HEK293 (cell line): ENCODE data around the gene LONP2.

Experiments
- CTCF ChIA-PET: fragments of 350-600 bp; formaldehyde crosslinking; extraction: SDS; loops from one replicate; lab custom pipeline; 2021; ENCODE audit warnings: antibody characterized with exemption; lab: Yijun Ruan, JAX
- POLR2A ChIA-PET: fragments of 300-600 bp; formaldehyde crosslinking; extraction: SDS; loops from one replicate; lab custom pipeline; 2020; ENCODE audit warnings: antibody characterized with exemption, inconsistent platforms; lab: Yijun Ruan, JAX
- H3K27ac ChIP-seq: fragments of 200-500 bp; sonication (Bioruptor generic); 2 replicates; pipeline ENCODE4 v1.5.1; 2014; ENCODE audit warnings: low read depth, low read length, control low read depth, inconsistent platforms; ENCODE audit errors: extremely low read depth
- H3K36me3 ChIP-seq, 2 experiments: fragments of 200-500 bp in 1 of 2; sonication (Bioruptor generic) in 1 of 2; 1 replicate in 1 of 2; 2 replicates in 1 of 2; pipeline ENCODE4 v1.5.1; 2014 to 2017; ENCODE audit warnings: inconsistent platforms in 2 of 2, low read length in 2 of 2; ENCODE audit not compliant: control insufficient read depth in 2 of 2, insufficient read depth in 1 of 2
- H3K4me1 ChIP-seq: fragments of 200-500 bp; sonication (Bioruptor generic); 2 replicates; pipeline ENCODE4 v1.5.1; 2014; ENCODE audit warnings: mild to moderate bottlenecking, low read length, inconsistent platforms; ENCODE audit not compliant: control insufficient read depth, insufficient read depth
- H3K4me3 ChIP-seq: 2 replicates; pipeline ENCODE4 v1.5.1; 2011; ENCODE audit warnings: low read depth, mild to moderate bottlenecking, control low read depth, low read length, moderate library complexity
- H3K9me3 ChIP-seq: fragments of 200-500 bp; sonication (Bioruptor generic); 2 replicates; pipeline ENCODE4 v1.5.1; 2014; ENCODE audit warnings: low read depth, low read length, inconsistent platforms; ENCODE audit not compliant: control insufficient read depth, insufficient read depth
- KLF16 ChIP-seq: fragments of 450-650 bp; formaldehyde crosslinking; IDR thresholded peaks from 2 replicates; pipeline ENCODE4 v1.5.1; 2017; ENCODE audit warnings: missing biosample characterization, missing genetic modification characterization
- PATZ1 ChIP-seq: fragments of 450-650 bp; formaldehyde crosslinking; IDR thresholded peaks from 2 replicates; pipeline ENCODE4 v1.5.1; 2016; ENCODE audit warnings: missing biosample characterization, missing genetic modification characterization
- PRDM6 ChIP-seq: fragments of 450-650 bp; formaldehyde crosslinking; IDR thresholded peaks from 2 replicates; pipeline ENCODE4 v1.5.1; 2017; ENCODE audit warnings: missing biosample characterization, missing genetic modification characterization
- SCRT1 ChIP-seq: fragments of 450-650 bp; formaldehyde crosslinking; IDR thresholded peaks from 2 replicates; pipeline ENCODE4 v1.5.1; 2016; ENCODE audit warnings: missing biosample characterization, missing genetic modification characterization, borderline replicate concordance
- SP3 ChIP-seq: fragments of 450-650 bp; formaldehyde crosslinking; IDR thresholded peaks from 2 replicates; pipeline ENCODE4 v1.5.1; 2016; ENCODE audit warnings: missing biosample characterization, missing genetic modification characterization
- ZBTB10 ChIP-seq: fragments of 450-650 bp; formaldehyde crosslinking; IDR thresholded peaks from 2 replicates; pipeline ENCODE4 v1.5.1; 2016; ENCODE audit warnings: missing biosample characterization, missing genetic modification characterization
- ZBTB7A ChIP-seq: fragments of 450-650 bp; formaldehyde crosslinking; IDR thresholded peaks from 2 replicates; pipeline ENCODE4 v1.5.1; 2016; ENCODE audit warnings: low read depth, missing biosample characterization, missing genetic modification characterization
- ZNF2 ChIP-seq: fragments of 450-650 bp; formaldehyde crosslinking; IDR thresholded peaks from 2 replicates; pipeline ENCODE4 v1.5.1; 2016; ENCODE audit warnings: missing biosample characterization, missing genetic modification characterization
- ZNF23 ChIP-seq: fragments of 450-650 bp; formaldehyde crosslinking; IDR thresholded peaks from 2 replicates; pipeline ENCODE4 v1.5.1; 2016; ENCODE audit warnings: missing biosample characterization, missing genetic modification characterization, borderline replicate concordance
- ZNF274 ChIP-seq, 2 experiments: fragments of 200-500 bp in 1 of 2; fragments of 450-650 bp in 1 of 2; sonication (Bioruptor generic) in 1 of 2; formaldehyde crosslinking in 1 of 2; IDR thresholded peaks; 2 replicates each; pipeline versions ENCODE4 v1.5.1 to v1.6.1; 2014 to 2016; ENCODE audit warnings: borderline replicate concordance in 1 of 2, inconsistent platforms in 1 of 2, low read length in 1 of 2, missing biosample characterization in 1 of 2, missing genetic modification characterization in 1 of 2
- ZNF292 ChIP-seq: fragments of 450-650 bp; formaldehyde crosslinking; IDR thresholded peaks from 2 replicates; pipeline ENCODE4 v1.5.1; 2016; ENCODE audit warnings: low read depth, missing biosample characterization, missing genetic modification characterization, borderline replicate concordance
- ZNF324 ChIP-seq: fragments of 450-650 bp; formaldehyde crosslinking; IDR thresholded peaks from 2 replicates; pipeline ENCODE4 v1.5.1; 2016; ENCODE audit warnings: missing biosample characterization, missing genetic modification characterization
- ZNF37A ChIP-seq: fragments of 450-650 bp; IDR thresholded peaks from 2 replicates; pipeline ENCODE4 v1.5.1; 2018; ENCODE audit warnings: missing biosample characterization, missing genetic modification characterization
- ZNF571 ChIP-seq: fragments of 450-650 bp; formaldehyde crosslinking; IDR thresholded peaks from 2 replicates; pipeline ENCODE4 v1.5.0; 2017; ENCODE audit warnings: missing biosample characterization, missing genetic modification characterization
- ZNF629 ChIP-seq: fragments of 450-650 bp; formaldehyde crosslinking; IDR thresholded peaks from 2 replicates; pipeline ENCODE4 v1.5.1; 2017; ENCODE audit warnings: missing biosample characterization, missing genetic modification characterization
- ZNF747 ChIP-seq: fragments of 450-650 bp; formaldehyde crosslinking; IDR thresholded peaks from 2 replicates; pipeline ENCODE4 v1.5.1; 2016; ENCODE audit warnings: missing biosample characterization, missing genetic modification characterization
- ZNF785 ChIP-seq: fragments of 450-650 bp; formaldehyde crosslinking; IDR thresholded peaks from 2 replicates; pipeline ENCODE4 v1.5.1; 2016; ENCODE audit warnings: missing biosample characterization, missing genetic modification characterization
- ZXDB ChIP-seq: fragments of 450-650 bp; formaldehyde crosslinking; IDR thresholded peaks from 2 replicates; pipeline ENCODE4 v1.5.1; 2016; ENCODE audit warnings: missing biosample characterization, missing genetic modification characterization
- TF ChIP-seq, protein P1 (sequence below): fragments of 450-650 bp; formaldehyde crosslinking; conservative IDR thresholded peaks from 2 replicates; pipeline ENCODE4 v1.5.1; 2016; ENCODE audit warnings: low read depth, missing biosample characterization, missing genetic modification characterization
- TF ChIP-seq, protein P2 (sequence below): fragments of 450-650 bp; formaldehyde crosslinking; IDR thresholded peaks from 2 replicates; pipeline ENCODE4 v1.5.1; 2017; ENCODE audit warnings: missing biosample characterization, missing genetic modification characterization

LONP2 gene

DNA sequence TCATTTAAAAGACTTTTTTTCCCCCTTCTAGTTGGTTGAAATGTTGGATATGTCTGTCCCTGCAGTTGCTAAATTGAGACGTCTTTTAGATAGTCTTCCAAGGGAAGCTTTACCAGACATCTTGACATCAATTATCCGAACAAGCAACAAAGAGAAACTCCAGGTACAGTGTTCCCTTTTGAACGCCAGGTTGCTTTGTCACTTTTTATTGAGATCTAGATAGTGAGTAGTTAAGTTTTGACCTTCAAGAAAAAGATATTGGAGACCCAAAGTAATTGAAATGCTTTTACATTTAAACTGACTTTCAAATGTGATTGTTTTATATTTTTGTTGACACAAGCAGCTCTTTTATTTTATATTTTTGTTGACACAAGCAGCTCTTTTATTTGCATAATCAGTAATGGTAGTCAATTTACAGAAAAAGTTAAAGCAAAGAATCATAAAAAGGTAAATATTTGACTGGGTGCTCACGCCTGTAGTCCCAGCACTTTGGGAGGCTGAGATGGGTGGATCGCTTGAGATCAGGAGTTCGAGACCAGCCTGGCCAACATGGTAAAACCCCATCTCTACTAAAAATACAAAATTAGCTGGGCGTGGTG is 12.6 kb downstream of the LONP2 start:
- Histone ChIP-seq H3K36me3 (peaks cover 40 to 76% of the 10 kb centered on the region in 2 experiments), H3K27ac (no peak overlapping the region), H3K4me1 (no peaks in the 10 kb centered on the region)
- ChIA-PET CTCF (interaction anchor here (1.3 to 1.7 kb wide), 2 partner anchors 10 to 12 kb away, joined by 5 to 7 read pairs; partner anchors contain the start of gene LONP2), POLR2A (no interaction called here)
- TF ChIP-seq ZNF629 (tag by site-specific recombination) (no peak), ZXDB (tag by site-specific recombination) (no peak), ZNF2 (no peak), ZBTB7A (tag by site-specific recombination) (no peak), KLF16 (no peak), ZNF274 (IDR thresholded peaks at IDR 0.05; ENCODE audit: low read length) (no peak), ZNF274 (tag by site-specific recombination; IDR thresholded peaks at IDR 0.05; ENCODE audit: borderline replicate concordance) (no peak), ZNF292 (tag by site-specific recombination) (no peak), PRDM6 (tag by site-specific recombination) (no peak), SCRT1 (tag by site-specific recombination) (no peak), ZNF747 (tag by site-specific recombination) (no peak), ZNF23 (no peak), ZNF571 (tag by site-specific recombination) (no peak), SP3 (tag by site-specific recombination) (no peak), ZNF785 (tag by site-specific recombination) (no peak), ZNF37A (tag by site-specific recombination) (no peak), ZBTB10 (tag by site-specific recombination) (no peak), ZNF324 (tag by site-specific recombination) (no peak), PATZ1 (tag by site-specific recombination) (no peak)
- TF ChIP-seq, protein P1, sequence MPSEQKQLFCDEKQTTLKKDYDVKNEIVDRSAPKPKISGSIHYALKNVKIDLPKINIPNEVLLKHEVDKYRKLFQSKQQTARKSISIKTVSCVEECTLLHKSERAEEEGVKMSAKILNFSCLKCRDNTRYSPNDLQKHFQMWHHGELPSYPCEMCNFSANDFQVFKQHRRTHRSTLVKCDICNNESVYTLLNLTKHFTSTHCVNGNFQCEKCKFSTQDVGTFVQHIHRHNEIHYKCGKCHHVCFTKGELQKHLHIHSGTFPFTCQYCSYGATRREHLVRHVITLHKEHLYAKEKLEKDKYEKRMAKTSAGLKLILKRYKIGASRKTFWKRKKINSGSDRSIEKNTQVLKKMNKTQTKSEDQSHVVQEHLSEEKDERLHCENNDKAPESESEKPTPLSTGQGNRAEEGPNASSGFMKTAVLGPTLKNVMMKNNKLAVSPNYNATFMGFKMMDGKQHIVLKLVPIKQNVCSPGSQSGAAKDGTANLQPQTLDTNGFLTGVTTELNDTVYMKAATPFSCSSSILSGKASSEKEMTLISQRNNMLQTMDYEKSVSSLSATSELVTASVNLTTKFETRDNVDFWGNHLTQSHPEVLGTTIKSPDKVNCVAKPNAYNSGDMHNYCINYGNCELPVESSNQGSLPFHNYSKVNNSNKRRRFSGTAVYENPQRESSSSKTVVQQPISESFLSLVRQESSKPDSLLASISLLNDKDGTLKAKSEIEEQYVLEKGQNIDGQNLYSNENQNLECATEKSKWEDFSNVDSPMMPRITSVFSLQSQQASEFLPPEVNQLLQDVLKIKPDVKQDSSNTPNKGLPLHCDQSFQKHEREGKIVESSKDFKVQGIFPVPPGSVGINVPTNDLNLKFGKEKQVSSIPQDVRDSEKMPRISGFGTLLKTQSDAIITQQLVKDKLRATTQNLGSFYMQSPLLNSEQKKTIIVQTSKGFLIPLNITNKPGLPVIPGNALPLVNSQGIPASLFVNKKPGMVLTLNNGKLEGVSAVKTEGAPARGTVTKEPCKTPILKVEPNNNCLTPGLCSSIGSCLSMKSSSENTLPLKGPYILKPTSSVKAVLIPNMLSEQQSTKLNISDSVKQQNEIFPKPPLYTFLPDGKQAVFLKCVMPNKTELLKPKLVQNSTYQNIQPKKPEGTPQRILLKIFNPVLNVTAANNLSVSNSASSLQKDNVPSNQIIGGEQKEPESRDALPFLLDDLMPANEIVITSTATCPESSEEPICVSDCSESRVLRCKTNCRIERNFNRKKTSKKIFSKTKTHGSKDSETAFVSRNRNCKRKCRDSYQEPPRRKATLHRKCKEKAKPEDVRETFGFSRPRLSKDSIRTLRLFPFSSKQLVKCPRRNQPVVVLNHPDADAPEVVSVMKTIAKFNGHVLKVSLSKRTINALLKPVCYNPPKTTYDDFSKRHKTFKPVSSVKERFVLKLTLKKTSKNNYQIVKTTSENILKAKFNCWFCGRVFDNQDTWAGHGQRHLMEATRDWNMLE (tag by site-specific recombination), result no peak
- TF ChIP-seq, protein P2, sequence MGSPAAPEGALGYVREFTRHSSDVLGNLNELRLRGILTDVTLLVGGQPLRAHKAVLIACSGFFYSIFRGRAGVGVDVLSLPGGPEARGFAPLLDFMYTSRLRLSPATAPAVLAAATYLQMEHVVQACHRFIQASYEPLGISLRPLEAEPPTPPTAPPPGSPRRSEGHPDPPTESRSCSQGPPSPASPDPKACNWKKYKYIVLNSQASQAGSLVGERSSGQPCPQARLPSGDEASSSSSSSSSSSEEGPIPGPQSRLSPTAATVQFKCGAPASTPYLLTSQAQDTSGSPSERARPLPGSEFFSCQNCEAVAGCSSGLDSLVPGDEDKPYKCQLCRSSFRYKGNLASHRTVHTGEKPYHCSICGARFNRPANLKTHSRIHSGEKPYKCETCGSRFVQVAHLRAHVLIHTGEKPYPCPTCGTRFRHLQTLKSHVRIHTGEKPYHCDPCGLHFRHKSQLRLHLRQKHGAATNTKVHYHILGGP (tag by site-specific recombination), result no peak
- TF ChIP-seq, all 188 proteins: peak for 0
- H3K9me3 ChIP-seq, result no peaks in the 10 kb centered on the region
- H3K4me3 ChIP-seq, result no peak overlapping the region
